ENCODE results near the gene PEMT.
"Not testable (repeated sequence)": the region's sequence is repeated elsewhere in the genome, so short reads cannot be mapped to it uniquely, and the experiment has no call there.

Gene PEMT

GRCh38 chr17:17498606-17499301, 92.8 kb downstream of the PEMT start:
- DNase-seq: no peak

GRCh38 chr17:17497845-17498520, 93.5 kb downstream of the PEMT start:
- no peak for DNase-seq

- DNase-seq: no peak
Observed at GRCh38 chr17:17497065-17497844, 94.3 kb downstream of the PEMT start.

- no peak for DNase-seq
Observed at GRCh38 chr17:17496189-17497064, 95.1 kb downstream of the PEMT start, which contains the start of gene RASD1. RASD1 (minus strand) TSS chr17:17496395; CDS start chr17:17496181, 214 bp downstream.

GRCh38 chr17:17495536-17496188, 95.8 kb downstream of the PEMT start:
- no peak for DNase-seq

GRCh38 chr17:17494870-17495535, 96.5 kb downstream of the PEMT start:
- DNase-seq: no peak

- no peak for DNase-seq
Observed at GRCh38 chr17:17494499-17494869, 97.0 kb downstream of the PEMT start.

- DNase-seq: no peak
Observed at GRCh38 chr17:17493986-17494466, 97.5 kb downstream of the PEMT start.

GRCh38 chr17:17493249-17493985, 98.1 kb downstream of the PEMT start:
- no peak for DNase-seq

GRCh38 chr17:17492571-17492970, 98.9 kb downstream of the PEMT start:
- DNase-seq: no peak

- DNase-seq: no peak
Observed at GRCh38 chr17:17492085-17492484, 99.4 kb downstream of the PEMT start.

GRCh38 chr17:17491546-17491988, 99.9 kb downstream of the PEMT start:
- no peak for DNase-seq

- DNase-seq: no peak
Observed at GRCh38 chr17:17491031-17491471, 100.5 kb downstream of the PEMT start.

- no peak for DNase-seq
Observed at GRCh38 chr17:17487998-17488397, 103.5 kb downstream of the PEMT start.

GRCh38 chr17:17486416-17486815, 105.1 kb downstream of the PEMT start:
- DNase-seq: not testable (repeated sequence)

- no peak for DNase-seq
Observed at GRCh38 chr17:17485420-17485819, 106.1 kb downstream of the PEMT start.

- no peak for DNase-seq
Observed at GRCh38 chr17:17484451-17484899, 107.0 kb downstream of the PEMT start.

GRCh38 chr17:17481860-17482259, 109.6 kb downstream of the PEMT start:
- no peak for DNase-seq

- DNase-seq: no peak
Observed at GRCh38 chr17:17480593-17481148, 110.8 kb downstream of the PEMT start.

- DNase-seq: no peak
Observed at GRCh38 chr17:17479209-17479608, 112.3 kb downstream of the PEMT start.

All from NK-92 treated with Interleukin-12 subunit alpha and Interleukin-12 subunit beta, amount 100 ng/mL, for 24 hours (cell line).